GM12878 (cell line): ENCODE results near the gene NACAD. TPM values are rescaled to one million over a fixed set of nuclear protein-coding genes. Genes with fewer than 3 reads are reported as not detected.

Experiments used
- ATAC-seq: fragments of 200-7000 bp; cut with Tn5 transposase; 3 replicates; pipeline ENCODE4 v1.9.1; 2020; ENCODE audit warnings: mild to moderate bottlenecking, moderate library complexity
- BruUV-seq: library from RNA; stranded (reverse); fragments of 400-500 nt; replicated peaks from 2 replicates; lab custom pipeline; 2021; lab: Mats Ljungman, UMichigan
- CTCF ChIA-PET: fragments of 300-600 bp; sonication (Branson Sonifier 250); formaldehyde crosslinking; extraction: SDS; loops from one replicate; lab custom pipeline; 2021; ENCODE audit warnings: inconsistent platforms; lab: Yijun Ruan, JAX
- POLR2A ChIA-PET: fragments of 350-600 bp; formaldehyde crosslinking; extraction: SDS; loops from one replicate; lab custom pipeline; 2021; ENCODE audit warnings: inconsistent platforms; lab: Charles Lee
- RAD21 ChIA-PET: fragments of 300-600 bp; sonication (Branson Sonifier 250); formaldehyde crosslinking; loops from one replicate; lab custom pipeline; 2023; ENCODE audit warnings: antibody characterized with exemption; ENCODE audit not compliant: unreplicated experiment; lab: Charles Lee
- SMC1A ChIA-PET: fragments of 300-600 bp; sonication (Branson Sonifier 250); formaldehyde crosslinking; loops from one replicate; lab custom pipeline; 2023; ENCODE audit not compliant: unreplicated experiment, uncharacterized antibody; lab: Charles Lee
- DNase-seq: peaks from one replicate; pipeline ENCODE4 v3.0.0-alpha.2; 2011; ENCODE audit warnings: low read depth, low spot score
- FAIRE-seq: peaks from 3 replicates; lab custom pipeline; 2011; peaks lifted over from hg19 to GRCh38; lab: Jason Lieb, UNC
- H2AFZ ChIP-seq: 2 replicates; pipeline ENCODE4 v1.6.0; 2011; ENCODE audit warnings: low read depth, low read length, control low read depth; ENCODE audit not compliant: control insufficient read depth
- H3K27ac ChIP-seq: 2 replicates; pipeline ENCODE4 v1.5.1; 2011; ENCODE audit warnings: control low read depth; ENCODE audit not compliant: control insufficient read depth, insufficient read depth
- H3K27me3 ChIP-seq, 2 experiments: replicated peaks in 1 of 2; 2 replicates each; pipeline versions ENCODE4 v1.6.0 to v1.6.1; 2011; ENCODE audit warnings: low read length in 1 of 2; ENCODE audit not compliant: control insufficient read depth in 2 of 2, insufficient read depth in 2 of 2
- H3K36me3 ChIP-seq, 2 experiments: 2 replicates each; pipeline ENCODE4 v1.5.1; 2011; ENCODE audit warnings: low read length in 1 of 2; ENCODE audit not compliant: control insufficient read depth in 2 of 2, insufficient read depth in 2 of 2
- H3K4me1 ChIP-seq: 2 replicates; pipeline ENCODE4 v1.6.1; 2011; ENCODE audit warnings: mild to moderate bottlenecking, low read length, moderate library complexity, mixed read lengths; ENCODE audit not compliant: control insufficient read depth, insufficient read depth
- H3K4me2 ChIP-seq: 2 replicates; pipeline ENCODE4 v1.6.0; 2011; ENCODE audit warnings: control low read depth; ENCODE audit not compliant: control insufficient read depth, insufficient read depth
- H3K4me3 ChIP-seq: fragments of 200-600 bp; sonication (generic); 2 replicates; pipeline ENCODE4 v1.5.1; 2016
- H3K79me2 ChIP-seq: 2 replicates; pipeline ENCODE4 v1.6.0; 2011; ENCODE audit warnings: low read length; ENCODE audit not compliant: control insufficient read depth, insufficient read depth
- H3K9ac ChIP-seq: 2 replicates; pipeline ENCODE4 v1.8.0; 2011; ENCODE audit warnings: low read length, control low read depth, mixed read lengths; ENCODE audit not compliant: control insufficient read depth, insufficient read depth
- H3K9me3 ChIP-seq: replicated peaks from 3 replicates; pipeline ENCODE4 v1.5.1; 2011; ENCODE audit warnings: mild to moderate bottlenecking, low read length; ENCODE audit not compliant: control insufficient read depth, insufficient read depth
- H4K20me1 ChIP-seq: 2 replicates; pipeline ENCODE4 v1.6.0; 2011; ENCODE audit not compliant: control insufficient read depth, insufficient read depth
- BMI1 ChIP-seq: fragments of 450-650 bp; IDR thresholded peaks from 2 replicates; pipeline ENCODE4 v1.6.1; 2016; ENCODE audit warnings: mild to moderate bottlenecking, moderate library complexity, borderline replicate concordance
- CHD2 ChIP-seq: IDR thresholded peaks from 2 replicates; pipeline ENCODE4 v1.6.1; 2011; ENCODE audit warnings: low read depth, low read length, improper control_type of control experiment, borderline replicate concordance
- POLR2A ChIP-seq: IDR thresholded peaks from 2 replicates; pipeline ENCODE4 v1.6.1; 2011; ENCODE audit warnings: low read depth, mild to moderate bottlenecking, low read length
- WGBS: methylation state at CpG from one replicate; pipeline ENCODE4 v1.1.6; 2016; ENCODE audit warnings: low lambda C conversion rate; ENCODE audit not compliant: insufficient replicate concordance, insufficient coverage; ENCODE audit errors: missing lambda C conversion rate; 5-methylcytosine and 5-hydroxymethylcytosine counted together
- in situ Hi-C: fragments of 300-500 bp; cut with MboI; formaldehyde crosslinking; loops from 9 replicates; pipeline ENCODE4 v1.14.3; 2018; ENCODE audit warnings: mixed read lengths
- intact Hi-C: fragments of 100-400 bp; cut with micrococcal nuclease; formaldehyde crosslinking; loops from one replicate; pipeline ENCODE4 v1.14.2; 2022; ENCODE audit not compliant: unreplicated experiment
- polyA plus RNA-seq, 11 experiments: library from polyadenylated mRNA; depleted of rRNA in 4 of 11; unstranded in 6 of 11; stranded (reverse) in 5 of 11; fragments of >200 nt; fragmentation: Nextera tagmentation in 4 of 11; fragmentation: Illumina TruSeq in 1 of 11; extraction: Ambion mirVana in 4 of 11; extraction: Trizol in 1 of 11; gene quantifications; 1 replicate in 1 of 11; 2 replicates in 10 of 11; pipeline versions ENCODE4 v1.2.1 to v1.2.3, GENCODE V29; 2011 to 2016; ENCODE audit warnings: inconsistent platforms in 2 of 11, missing spikeins in 2 of 11, low read depth in 1 of 11
- total RNA-seq, 4 experiments: library from RNA; depleted of rRNA in 3 of 4; stranded (reverse); fragments of >200 nt in 3 of 4; fragmentation: Illumina TruSeq in 1 of 4; extraction: Trizol in 1 of 4; gene quantifications; 2 replicates each; pipeline versions ENCODE4 v1.2.1 to v1.2.3, GENCODE V29; 2013 to 2021
- TF ChIP-seq, protein P1 (sequence below): IDR thresholded peaks from 2 replicates; pipeline ENCODE4 v1.6.1; 2012; ENCODE audit warnings: mild to moderate bottlenecking, low read depth, low read length

Gene NACAD
- total and polyA plus RNA-seq, 10 of the 15 experiments (the other 5 are each of a cell fraction or from before 2014, with no cell fraction given): not detected

DNA sequence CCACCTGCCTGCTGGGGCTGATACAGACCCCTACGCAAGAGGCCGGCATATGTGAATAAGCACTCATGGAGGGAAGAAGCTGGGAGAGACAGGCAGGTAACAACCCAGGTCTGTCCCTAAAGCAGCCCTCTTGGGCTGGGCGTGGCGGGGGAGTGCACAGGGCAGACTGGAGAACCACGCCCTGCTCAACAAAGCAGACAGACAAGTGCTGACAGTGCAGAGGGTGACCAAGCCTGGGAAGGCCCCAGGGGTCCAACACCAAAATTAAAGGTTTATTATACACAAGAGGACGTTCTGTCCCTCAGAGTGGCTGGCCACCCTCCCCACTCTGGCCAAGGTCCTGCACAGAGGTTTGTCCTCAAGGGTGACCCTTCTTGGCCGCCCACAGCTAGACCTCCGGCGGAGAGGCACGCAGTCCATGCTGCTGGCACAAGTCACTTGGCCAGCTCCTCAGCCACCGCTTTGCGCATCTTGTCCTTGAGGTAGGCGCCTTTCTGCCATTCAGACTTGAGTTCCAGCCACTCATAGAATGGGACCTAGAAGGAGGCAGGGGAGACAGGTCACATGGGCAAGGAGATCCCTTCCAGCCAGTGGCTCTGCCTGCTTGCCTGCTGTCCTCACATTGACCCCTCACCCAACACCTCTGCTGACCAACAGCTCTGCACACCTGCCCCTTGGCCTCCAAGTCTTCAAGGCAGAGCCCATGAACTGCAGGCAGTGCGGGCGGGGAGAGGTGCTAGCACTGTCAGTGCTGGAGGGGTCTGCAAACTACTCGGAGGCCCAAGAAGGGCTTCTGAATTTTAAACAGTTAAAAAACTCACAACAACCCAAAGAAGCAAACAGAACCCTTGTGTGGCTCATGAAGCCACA lies 11.4 kb upstream of the NACAD start:
- H4K20me1 ChIP-seq: no peaks in the 10 kb centered on the region
- no peak overlapping the region for H2AFZ ChIP-seq
- ChIA-PET RAD21 (no interaction called here), CTCF (no interaction called here), POLR2A (interaction anchor here (0.6 kb wide), 1 partner anchor 1703 kb away, joined by 4 read pairs; no protein-coding TSS in a partner anchor), SMC1A (interaction anchor here (1.0 kb wide), 1 partner anchor 12 kb away, joined by 3 read pairs; the partner anchor contains the start of gene TBRG4)
- 84% methylated on average over 16 of the region's 16 CpGs for WGBS
- H3K4me3 ChIP-seq: no peak overlapping the region
- peak; percentile 20; the same call in 1 of the 3 replicates for ATAC-seq
- peaks cover 33 to 44% of the 10 kb centered on the region in 2 experiments for H3K36me3 ChIP-seq
- TF ChIP-seq BMI1: no peak
- TF ChIP-seq, protein P1, sequence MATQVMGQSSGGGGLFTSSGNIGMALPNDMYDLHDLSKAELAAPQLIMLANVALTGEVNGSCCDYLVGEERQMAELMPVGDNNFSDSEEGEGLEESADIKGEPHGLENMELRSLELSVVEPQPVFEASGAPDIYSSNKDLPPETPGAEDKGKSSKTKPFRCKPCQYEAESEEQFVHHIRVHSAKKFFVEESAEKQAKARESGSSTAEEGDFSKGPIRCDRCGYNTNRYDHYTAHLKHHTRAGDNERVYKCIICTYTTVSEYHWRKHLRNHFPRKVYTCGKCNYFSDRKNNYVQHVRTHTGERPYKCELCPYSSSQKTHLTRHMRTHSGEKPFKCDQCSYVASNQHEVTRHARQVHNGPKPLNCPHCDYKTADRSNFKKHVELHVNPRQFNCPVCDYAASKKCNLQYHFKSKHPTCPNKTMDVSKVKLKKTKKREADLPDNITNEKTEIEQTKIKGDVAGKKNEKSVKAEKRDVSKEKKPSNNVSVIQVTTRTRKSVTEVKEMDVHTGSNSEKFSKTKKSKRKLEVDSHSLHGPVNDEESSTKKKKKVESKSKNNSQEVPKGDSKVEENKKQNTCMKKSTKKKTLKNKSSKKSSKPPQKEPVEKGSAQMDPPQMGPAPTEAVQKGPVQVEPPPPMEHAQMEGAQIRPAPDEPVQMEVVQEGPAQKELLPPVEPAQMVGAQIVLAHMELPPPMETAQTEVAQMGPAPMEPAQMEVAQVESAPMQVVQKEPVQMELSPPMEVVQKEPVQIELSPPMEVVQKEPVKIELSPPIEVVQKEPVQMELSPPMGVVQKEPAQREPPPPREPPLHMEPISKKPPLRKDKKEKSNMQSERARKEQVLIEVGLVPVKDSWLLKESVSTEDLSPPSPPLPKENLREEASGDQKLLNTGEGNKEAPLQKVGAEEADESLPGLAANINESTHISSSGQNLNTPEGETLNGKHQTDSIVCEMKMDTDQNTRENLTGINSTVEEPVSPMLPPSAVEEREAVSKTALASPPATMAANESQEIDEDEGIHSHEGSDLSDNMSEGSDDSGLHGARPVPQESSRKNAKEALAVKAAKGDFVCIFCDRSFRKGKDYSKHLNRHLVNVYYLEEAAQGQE: no peak
- TF ChIP-seq POLR2A: peak; percentile 35; the same call in 1 of the 2 replicates
- TF ChIP-seq CHD2: no peak
- H3K27ac ChIP-seq: no peak overlapping the region
- intact Hi-C loops (no loop called here), in situ Hi-C loops (no loop called here)
- H3K4me2 ChIP-seq: no peak overlapping the region
- H3K27me3 ChIP-seq: no peaks in the 10 kb centered on the region
- DNase-seq: no peak
- no peak overlapping the region for H3K9ac ChIP-seq
- no peaks in the 10 kb centered on the region for H3K9me3 ChIP-seq
- H3K79me2 ChIP-seq: no peaks in the 10 kb centered on the region; the same call in none of the 2 replicates
- H3K4me1 ChIP-seq: no peaks in the 10 kb centered on the region
- no peak for FAIRE-seq
- BruUV-seq: no TSS peak
